Panc1 (cell line): ENCODE measurements around the gene RNGTT.

Experiments
- POLR2AphosphoS5 ChIP-seq: IDR thresholded peaks from 2 replicates; pipeline ENCODE4 v1.6.1; 2012; ENCODE audit warnings: mild to moderate bottlenecking, low read depth, low read length, moderate library complexity
- REST ChIP-seq, 2 experiments: IDR thresholded peaks; 2 replicates each; pipeline ENCODE4 v1.6.1; 2011 to 2012; ENCODE audit warnings: low read depth in 2 of 2, control low read depth in 1 of 2, low read length in 1 of 2, mild to moderate bottlenecking in 1 of 2, moderate library complexity in 1 of 2; ENCODE audit not compliant: insufficient read depth in 1 of 2

DNA sequence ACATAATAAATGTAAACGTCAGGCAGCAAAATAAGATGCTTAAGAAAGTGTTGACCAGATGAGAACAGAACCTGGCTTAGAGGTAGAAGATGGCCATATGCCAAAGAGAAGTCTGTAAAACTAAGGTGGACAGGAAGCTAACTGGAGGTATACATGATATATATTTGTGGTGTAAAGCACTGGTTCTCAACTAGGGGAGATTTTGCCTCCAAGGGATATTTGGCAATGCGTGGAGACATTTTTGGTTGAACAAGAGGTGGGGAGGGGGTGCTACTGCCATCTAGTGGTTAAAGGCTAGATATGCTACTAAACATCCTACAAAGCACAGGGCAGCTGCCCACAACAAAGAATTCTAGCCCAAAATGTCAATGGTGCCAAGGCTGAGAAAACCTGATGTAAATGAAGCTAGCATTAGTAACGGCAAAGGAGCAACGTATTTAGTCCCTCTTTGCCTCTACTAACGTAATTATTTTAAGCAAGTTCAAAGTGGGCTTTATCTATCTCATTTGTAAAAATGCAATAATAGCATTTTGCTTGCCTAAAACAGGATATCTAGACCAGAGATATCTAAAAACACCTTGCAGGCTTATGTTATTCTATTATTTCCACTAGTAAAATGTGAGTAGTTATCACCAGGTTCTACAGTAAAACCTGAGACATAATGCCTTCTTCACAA is 182.6 kb downstream of the RNGTT start:
- TF ChIP-seq POLR2AphosphoS5 (no peak), REST (IDR thresholded peaks at IDR 0.05; ENCODE audit: insufficient read depth in 1 of 2, low read depth in 2 of 2, low read length in 1 of 2) (no peak)
